HL-60/S4 (cell line): ENCODE data around the gene CERK.

ENCODE experiments used
- in situ Hi-C: fragments of 300-500 bp; cut with MboI; formaldehyde crosslinking; loops from 2 replicates; pipeline ENCODE4 v1.14.3; 2022; ENCODE audit warnings: low sequenced_read_pairs

The CERK gene

GRCh38 chr22:46764779-46765485, 26.9 kb upstream of the CERK start:
- in situ Hi-C loops, result no loop called here

- in situ Hi-C loops, result no loop called here
Observed at GRCh38 chr22:46764140-46764680, 26.2 kb upstream of the CERK start.

GRCh38 chr22:46763051-46763705, 25.1 kb upstream of the CERK start:
- in situ Hi-C loops, result no loop called here

GRCh38 chr22:46762238-46763050, 24.4 kb upstream of the CERK start, which contains the start of gene TBC1D22A:
TBC1D22A (plus strand) TSS chr22:46762650; CDS start chr22:46762787, 137 bp downstream.
- in situ Hi-C loops, result no loop called here

GRCh38 chr22:46761539-46762237, 23.6 kb upstream of the CERK start:
- in situ Hi-C loops, result no loop called here

- in situ Hi-C loops, result no loop called here
Observed at GRCh38 chr22:46761017-46761416, 23.0 kb upstream of the CERK start.

GRCh38 chr22:46758867-46759290, 20.8 kb upstream of the CERK start:
- in situ Hi-C loops, result no loop called here

- in situ Hi-C loops, result no loop called here
Observed at GRCh38 chr22:46758121-46758520, 20.1 kb upstream of the CERK start.

GRCh38 chr22:46757104-46757503, 19.1 kb upstream of the CERK start:
- in situ Hi-C loops, result no loop called here

GRCh38 chr22:46756097-46756496, 18.0 kb upstream of the CERK start:
- in situ Hi-C loops, result no loop called here

- in situ Hi-C loops, result no loop called here
Observed at GRCh38 chr22:46755525-46755924, 17.5 kb upstream of the CERK start.

- in situ Hi-C loops, result no loop called here
Observed at GRCh38 chr22:46754826-46755225, 16.8 kb upstream of the CERK start.

GRCh38 chr22:46754110-46754799, 16.2 kb upstream of the CERK start:
- in situ Hi-C loops, result no loop called here

GRCh38 chr22:46753761-46754109, 15.7 kb upstream of the CERK start:
- in situ Hi-C loops, result no loop called here

- in situ Hi-C loops, result no loop called here
Observed at GRCh38 chr22:46753360-46753759, 15.3 kb upstream of the CERK start.

- in situ Hi-C loops, result no loop called here
Observed at GRCh38 chr22:46752988-46753310, 14.9 kb upstream of the CERK start.

GRCh38 chr22:46752286-46752987, 14.4 kb upstream of the CERK start:
- in situ Hi-C loops, result no loop called here

- in situ Hi-C loops, result no loop called here
Observed at GRCh38 chr22:46750863-46751443, 12.9 kb upstream of the CERK start.

- in situ Hi-C loops, result no loop called here
Observed at GRCh38 chr22:46750530-46750800, 12.4 kb upstream of the CERK start.
